Hepatocyte (in vitro differentiated cells): ENCODE data around the gene MED12. TPM values are rescaled to one million over a fixed set of nuclear protein-coding genes. Genes with fewer than 3 reads are reported as not detected.

Source experiments
- DNase-seq: peaks from one replicate; pipeline ENCODE4 v3.0.0-alpha.2; 2016; ENCODE audit warnings: low spot score
- H2AFZ ChIP-seq: fragments of 200-600 bp; sonication (generic); 2 replicates; pipeline ENCODE4 v1.6.0; 2016; ENCODE audit warnings: antibody characterized with exemption, mild to moderate bottlenecking
- H3K27ac ChIP-seq: fragments of 200-600 bp; sonication (generic); 2 replicates; pipeline ENCODE4 v1.5.1; 2016; ENCODE audit warnings: mild to moderate bottlenecking
- H3K27me3 ChIP-seq: fragments of 200-600 bp; sonication (generic); 2 replicates; pipeline ENCODE4 v1.6.1; 2016
- H3K36me3 ChIP-seq: fragments of 200-600 bp; sonication (generic); replicated peaks from 2 replicates; pipeline ENCODE4 v1.5.1; 2016; ENCODE audit warnings: low read depth; ENCODE audit not compliant: insufficient read depth
- H3K4me1 ChIP-seq: fragments of 200-600 bp; sonication (generic); 2 replicates; pipeline ENCODE4 v1.5.1; 2016; ENCODE audit warnings: mild to moderate bottlenecking, moderate library complexity; ENCODE audit not compliant: insufficient read depth
- H3K4me2 ChIP-seq: fragments of 200-600 bp; sonication (generic); 2 replicates; pipeline ENCODE4 v1.6.0; 2016
- H3K4me3 ChIP-seq: fragments of 200-600 bp; sonication (generic); 2 replicates; pipeline ENCODE4 v1.5.1; 2016; ENCODE audit warnings: mild to moderate bottlenecking
- H3K79me2 ChIP-seq: fragments of 200-600 bp; sonication (generic); 2 replicates; pipeline ENCODE4 v1.6.0; 2017; ENCODE audit warnings: mild to moderate bottlenecking
- H3K9me2 ChIP-seq: fragments of 200-600 bp; sonication (generic); replicated peaks from 2 replicates; pipeline ENCODE4 v1.6.0; 2017; ENCODE audit warnings: mild to moderate bottlenecking; ENCODE audit not compliant: insufficient read depth
- H3K9me3 ChIP-seq: fragments of 200-600 bp; sonication (generic); 2 replicates; pipeline ENCODE4 v1.5.1; 2016; ENCODE audit warnings: low read depth, mild to moderate bottlenecking
- H4K20me1 ChIP-seq: fragments of 200-600 bp; sonication (generic); 2 replicates; pipeline ENCODE4 v1.6.0; 2016; ENCODE audit warnings: mild to moderate bottlenecking; ENCODE audit not compliant: insufficient read depth, poor library complexity, severe bottlenecking
- CTCF ChIP-seq: fragments of 200-600 bp; sonication (generic); IDR thresholded peaks from 2 replicates; pipeline ENCODE4 v1.5.1; 2016; ENCODE audit warnings: antibody characterized with exemption, mild to moderate bottlenecking; ENCODE audit not compliant: poor library complexity
- EZH2 ChIP-seq: fragments of 200-600 bp; sonication (generic); IDR thresholded peaks from 2 replicates; pipeline ENCODE4 v1.6.1; 2016; ENCODE audit warnings: antibody characterized with exemption, mild to moderate bottlenecking, borderline replicate concordance
- EZH2phosphoT487 ChIP-seq: fragments of 200-600 bp; sonication (generic); IDR thresholded peaks from one replicate; pipeline ENCODE4 v1.6.1; 2018; ENCODE audit warnings: antibody characterized with exemption, mild to moderate bottlenecking, low read depth, moderate library complexity; ENCODE audit not compliant: unreplicated experiment, severe bottlenecking
- WGBS: methylation state at CpG from one replicate; pipeline ENCODE4 v1.1.6; 2016; ENCODE audit warnings: low lambda C conversion rate; ENCODE audit errors: missing lambda C conversion rate; 5-methylcytosine and 5-hydroxymethylcytosine counted together
- polyA plus RNA-seq: library from polyadenylated mRNA; unstranded; fragments of >200 nt; fragmentation: Nextera tagmentation; extraction: Ambion mirVana; gene quantifications from 2 replicates; pipeline ENCODE4 v1.2.1, GENCODE V29; 2016
- total RNA-seq: library from RNA; depleted of rRNA; stranded (reverse); fragments of >200 nt; gene quantifications from 2 replicates; pipeline ENCODE4 v1.2.3, GENCODE V29; 2014

The MED12 gene
- total and polyA plus RNA-seq, 2 experiments from 2014 or later: 15.7 to 32.7 TPM

DNA sequence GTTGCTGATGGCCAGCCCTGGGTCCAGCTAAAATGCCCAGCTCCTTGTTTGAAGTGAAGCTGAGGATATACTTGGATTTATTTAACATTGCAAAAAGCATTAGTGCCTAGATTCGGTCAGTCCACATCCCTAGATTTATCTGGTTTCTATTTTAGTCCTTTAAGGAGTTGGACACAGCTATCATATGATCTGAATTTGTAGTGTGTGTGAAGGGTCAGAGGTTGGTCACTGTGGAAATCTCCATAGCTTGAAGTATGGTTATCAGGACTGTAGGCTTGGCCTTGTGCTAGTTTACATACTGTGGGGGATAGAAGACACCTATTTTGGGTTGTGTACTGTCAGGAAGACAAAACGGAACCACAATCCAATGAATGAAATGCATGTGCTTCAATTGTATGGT is 55.0 kb downstream of the MED12 start:
- no peak overlapping the region for H3K4me2 ChIP-seq
- H3K36me3 ChIP-seq: no peaks in the 10 kb centered on the region
- H3K4me3 ChIP-seq: no peak overlapping the region
- H3K9me3 ChIP-seq: no peaks in the 10 kb centered on the region
- H2AFZ ChIP-seq: no peak overlapping the region
- no peaks in the 10 kb centered on the region for H3K9me2 ChIP-seq
- WGBS: 47% methylated on average over 2 of the region's 2 CpGs
- no peaks in the 10 kb centered on the region for H3K79me2 ChIP-seq
- TF ChIP-seq EZH2 (no peak), EZH2phosphoT487 (no peak), CTCF (no peak)
- DNase-seq: no peak
- no peaks in the 10 kb centered on the region for H4K20me1 ChIP-seq
- no peak overlapping the region for H3K27ac ChIP-seq
- H3K27me3 ChIP-seq: no peaks in the 10 kb centered on the region
- peaks cover 4% of the 10 kb centered on the region for H3K4me1 ChIP-seq

GRCh38 chrX:71174795-71175194 is 56.4 kb downstream of the MED12 start:
- Histone ChIP-seq H3K4me3 (no peak overlapping the region), H3K4me2 (no peak overlapping the region), H3K27me3 (no peaks in the 10 kb centered on the region), H2AFZ (no peak overlapping the region), H3K4me1 (peaks cover 4% of the 10 kb centered on the region), H4K20me1 (no peaks in the 10 kb centered on the region), H3K9me2 (no peaks in the 10 kb centered on the region), H3K27ac (no peak overlapping the region), H3K9me3 (no peaks in the 10 kb centered on the region), H3K36me3 (no peaks in the 10 kb centered on the region), H3K79me2 (no peaks in the 10 kb centered on the region)
- TF ChIP-seq EZH2phosphoT487 (no peak), CTCF (no peak), EZH2 (no peak)
- WGBS: 76% methylated on average over 1 of the region's 1 CpG
- DNase-seq: no peak

DNA sequence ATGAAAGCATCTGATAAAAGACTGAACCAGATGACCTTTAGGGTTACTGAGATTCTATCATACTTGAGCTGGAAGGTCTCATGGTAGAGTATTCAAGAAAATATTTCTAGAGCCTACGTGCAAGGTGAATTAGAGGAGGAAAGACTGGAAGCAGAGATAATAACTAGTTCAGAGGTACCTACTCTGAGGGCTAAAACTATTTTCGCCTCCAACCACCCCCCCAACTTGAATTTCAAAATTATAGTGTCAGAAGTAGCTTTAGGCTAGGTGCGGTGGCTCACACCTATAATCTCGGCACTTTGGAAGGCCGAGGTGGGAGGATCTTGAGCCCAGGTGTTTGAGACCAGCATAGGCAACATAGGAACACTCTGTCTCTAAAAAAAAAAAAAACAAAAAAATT is 57.1 kb downstream of the MED12 start:
- Histone ChIP-seq H3K4me3 (no peak overlapping the region), H3K9me3 (no peaks in the 10 kb centered on the region), H3K27me3 (no peaks in the 10 kb centered on the region), H4K20me1 (no peaks in the 10 kb centered on the region), H3K9me2 (no peaks in the 10 kb centered on the region), H3K4me2 (no peak overlapping the region), H2AFZ (no peak overlapping the region), H3K79me2 (no peaks in the 10 kb centered on the region), H3K4me1 (peaks cover 4% of the 10 kb centered on the region), H3K36me3 (no peaks in the 10 kb centered on the region), H3K27ac (no peak overlapping the region)
- TF ChIP-seq CTCF (no peak), EZH2 (no peak), EZH2phosphoT487 (no peak)
- WGBS: 69% methylated on average over 5 of the region's 5 CpGs
- no peak for DNase-seq

- Histone ChIP-seq H3K4me3 (no peak overlapping the region), H3K4me1 (no peaks in the 10 kb centered on the region), H3K9me2 (no peaks in the 10 kb centered on the region), H4K20me1 (no peaks in the 10 kb centered on the region), H3K9me3 (no peaks in the 10 kb centered on the region), H3K27me3 (no peaks in the 10 kb centered on the region), H3K27ac (no peak overlapping the region), H3K36me3 (no peaks in the 10 kb centered on the region), H3K4me2 (no peak overlapping the region), H3K79me2 (no peaks in the 10 kb centered on the region), H2AFZ (no peak overlapping the region)
- WGBS: 55% methylated on average over 3 of the region's 3 CpGs
- TF ChIP-seq CTCF (no peak), EZH2 (no peak), EZH2phosphoT487 (no peak)
- no peak for DNase-seq
Measured at GRCh38 chrX:71177327-71177726, 58.9 kb downstream of the MED12 start.
